GM21576 (cell line): ENCODE measurements around the gene NELFB.

ENCODE experiments used
- ATAC-seq: cut with Tn5 transposase; IDR thresholded peaks from one replicate; pipeline ENCODE4 v1.9.1; 2021; ENCODE audit warnings: mild to moderate bottlenecking, moderate library complexity; ENCODE audit not compliant: unreplicated experiment

NELFB gene

GRCh38 chr9:137254624-137255447 lies at the start of gene NELFB:
NELFB (plus strand) TSS chr9:137255327.
- ATAC-seq = peak; percentile 65

GRCh38 chr9:137206602-137207001 lies 48.5 kb upstream of the NELFB start:
- no peak for ATAC-seq

GRCh38 chr9:137211532-137211931 lies 43.6 kb upstream of the NELFB start:
- no peak for ATAC-seq

GRCh38 chr9:137212520-137212919 lies 42.6 kb upstream of the NELFB start:
- ATAC-seq = no peak

- no peak for ATAC-seq
These were observed 41.7 kb upstream of the NELFB start for GRCh38 chr9:137213160-137214060.

GRCh38 chr9:137214620-137215019 lies 40.5 kb upstream of the NELFB start:
- no peak for ATAC-seq

- no peak for ATAC-seq
These were observed 39.7 kb upstream of the NELFB start for GRCh38 chr9:137215196-137215986.

GRCh38 chr9:137216188-137216965 lies 38.8 kb upstream of the NELFB start:
- no peak for ATAC-seq

- no peak for ATAC-seq
These were observed 37.6 kb upstream of the NELFB start for GRCh38 chr9:137217276-137218211.

GRCh38 chr9:137218212-137218753 lies 36.8 kb upstream of the NELFB start:
- ATAC-seq = no peak

GRCh38 chr9:137218754-137219271 lies 36.3 kb upstream of the NELFB start:
- no peak for ATAC-seq

- no peak for ATAC-seq
These were observed 35.3 kb upstream of the NELFB start for GRCh38 chr9:137219757-137220316.

- ATAC-seq = no peak
These were observed 34.6 kb upstream of the NELFB start for GRCh38 chr9:137220317-137221094.

- ATAC-seq = no peak
These were observed 34.0 kb upstream of the NELFB start for GRCh38 chr9:137221095-137221505.

- ATAC-seq = no peak
These were observed 33.5 kb upstream of the NELFB start for GRCh38 chr9:137221506-137222111.

- no peak for ATAC-seq
These were observed 32.7 kb upstream of the NELFB start, which contains the start of gene RNF208 for GRCh38 chr9:137222190-137223077. RNF208 (minus strand) TSS chr9:137222240; CDS start chr9:137221212, 1,028 bp downstream.
